ENCODE results near the gene FOXP1.

FOXP1 gene

DNA sequence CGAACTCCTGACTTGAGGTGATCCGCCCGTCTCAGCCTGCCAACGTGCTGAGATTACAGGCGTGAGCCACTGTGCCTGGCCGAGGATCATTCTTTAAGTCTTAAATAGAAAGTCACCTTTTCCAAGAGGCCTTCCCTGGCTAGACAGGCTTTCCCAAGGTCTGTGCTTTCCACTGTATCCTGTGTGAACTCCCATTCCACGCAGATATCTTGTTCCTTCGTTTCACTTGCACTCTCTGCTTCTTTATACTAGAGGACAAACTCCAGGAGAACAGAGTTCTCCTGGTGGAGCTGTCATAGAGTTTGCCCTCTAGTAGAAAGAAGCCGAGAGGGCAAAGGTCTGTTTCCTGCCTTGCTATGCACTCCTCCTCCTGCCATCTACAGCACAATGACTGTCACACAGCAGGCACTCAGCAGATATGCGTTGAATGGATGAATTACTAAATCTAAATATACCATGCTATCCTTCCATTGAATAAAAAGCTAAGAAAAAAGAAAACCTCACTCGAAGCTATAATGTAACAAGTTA lies 211.2 kb downstream of the FOXP1 start:
- peak; percentile 20 for DNase-seq (ENCODE audit: low spot score)

- no peak for DNase-seq (ENCODE audit: low spot score)
Observed at GRCh38 chr3:71371282-71371681, 212.2 kb downstream of the FOXP1 start.

- DNase-seq (ENCODE audit: low spot score), result no peak
Observed at GRCh38 chr3:71370467-71370866, 213.1 kb downstream of the FOXP1 start.

DNA sequence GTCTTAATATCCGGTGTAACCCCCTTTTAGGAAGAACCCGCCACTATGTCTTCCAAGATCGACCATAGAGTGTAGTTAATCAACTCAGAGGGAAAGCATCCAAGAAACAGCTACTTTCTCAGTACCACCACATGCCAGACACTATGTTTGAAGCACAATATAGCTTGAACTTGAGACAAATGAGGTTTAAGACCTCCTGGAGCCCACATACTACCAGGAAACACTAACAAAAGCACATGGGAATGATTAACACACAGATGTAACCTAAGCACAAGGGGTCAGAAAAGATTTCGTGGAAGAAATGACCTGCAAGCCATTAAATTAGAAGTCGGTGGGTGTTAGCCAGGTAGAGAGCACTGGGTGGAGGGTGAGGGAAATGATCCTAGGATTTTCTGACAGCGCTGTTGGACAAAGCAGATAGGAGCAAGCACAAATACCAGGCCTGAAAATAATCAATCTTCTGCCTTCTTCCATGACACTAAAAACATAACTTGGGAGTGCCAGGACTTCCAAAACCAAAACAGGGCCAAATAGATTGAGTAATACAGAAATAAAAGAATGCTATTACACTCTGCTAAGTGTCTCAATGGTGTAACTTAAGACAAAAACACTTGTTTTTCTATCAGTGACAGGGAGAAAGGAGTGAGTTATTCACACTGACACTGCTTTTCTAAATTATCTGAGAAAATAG lies 213.7 kb downstream of the FOXP1 start:
- no peak for DNase-seq (ENCODE audit: low spot score)

- DNase-seq (ENCODE audit: low spot score), result no peak
Observed at GRCh38 chr3:71366988-71367604, 216.4 kb downstream of the FOXP1 start.

GRCh38 chr3:71361334-71361890 lies 222.1 kb downstream of the FOXP1 start:
- no peak for DNase-seq (ENCODE audit: low spot score)

DNA sequence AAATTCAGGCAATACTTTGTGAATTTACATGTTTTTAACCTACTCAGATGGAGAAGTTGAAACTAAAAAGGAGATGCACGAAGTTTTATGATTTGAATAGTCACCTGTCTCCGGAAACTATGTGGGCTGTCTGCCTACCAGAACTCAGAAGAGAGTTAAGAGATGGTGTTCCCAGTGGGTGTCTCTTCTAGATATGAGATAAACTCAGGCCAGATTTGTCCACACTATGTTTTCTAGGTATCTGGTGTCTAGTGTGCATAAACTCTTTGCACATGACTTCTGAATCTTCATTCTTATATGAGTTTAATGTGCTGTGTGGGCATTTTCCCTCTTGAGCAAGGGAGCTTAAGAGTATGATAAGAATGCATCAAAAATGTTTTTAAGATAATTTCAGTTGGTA lies 222.8 kb downstream of the FOXP1 start:
- DNase-seq (ENCODE audit: low spot score), result peak; percentile 27

GRCh38 chr3:71360180-71360579 lies 223.3 kb downstream of the FOXP1 start:
- no peak for DNase-seq (ENCODE audit: low spot score)

- DNase-seq (ENCODE audit: low spot score), result no peak
Observed at GRCh38 chr3:71358243-71358642, 225.3 kb downstream of the FOXP1 start.

- DNase-seq (ENCODE audit: low spot score), result no peak
Observed at GRCh38 chr3:71356265-71356664, 227.3 kb downstream of the FOXP1 start.

- DNase-seq (ENCODE audit: low spot score), result no peak
Observed at GRCh38 chr3:71355862-71356261, 227.7 kb downstream of the FOXP1 start.

DNA sequence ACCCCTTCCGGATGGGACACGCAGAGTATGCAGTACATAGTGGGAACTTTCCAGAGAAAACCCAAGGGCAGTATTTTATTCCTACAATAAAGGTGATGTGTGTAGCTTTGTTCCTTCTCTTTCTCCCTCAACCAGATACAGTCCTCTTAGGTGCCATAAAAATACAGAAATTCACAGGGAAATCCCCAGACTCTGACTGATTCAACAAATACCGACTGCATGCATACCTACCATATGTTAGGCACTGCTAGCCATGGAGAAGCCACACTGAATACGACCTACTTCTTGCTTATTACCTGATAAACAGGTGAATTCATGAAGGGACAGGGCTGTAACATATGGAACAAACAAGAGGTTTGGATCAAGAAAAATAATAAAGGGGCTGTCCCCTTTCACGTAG lies 228.5 kb downstream of the FOXP1 start:
- no peak for DNase-seq (ENCODE audit: low spot score)

GRCh38 chr3:71351403-71352149 lies 232.0 kb downstream of the FOXP1 start:
- DNase-seq (ENCODE audit: low spot score), result no peak

GRCh38 chr3:71350998-71351397 lies 232.5 kb downstream of the FOXP1 start:
- DNase-seq (ENCODE audit: low spot score), result no peak

DNA sequence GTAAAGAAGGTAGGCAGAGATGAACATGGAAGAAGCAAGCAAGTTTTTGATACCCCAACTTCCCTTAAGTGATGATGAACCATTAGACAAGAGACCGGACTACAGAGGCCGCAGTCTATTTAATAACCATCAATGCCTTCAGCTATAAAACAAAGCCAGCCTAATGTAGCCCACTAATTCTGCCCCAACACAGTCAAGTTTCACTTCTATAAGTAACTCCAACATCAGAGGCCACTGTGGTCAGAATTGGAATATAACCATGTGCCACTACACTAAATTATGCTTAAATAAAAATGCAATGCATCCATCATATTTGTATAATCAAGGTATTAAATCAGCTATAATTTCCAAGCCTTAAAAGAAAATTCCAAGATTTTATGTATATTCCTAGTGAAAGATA lies 234.7 kb downstream of the FOXP1 start:
- DNase-seq (ENCODE audit: low spot score), result no peak

DNA sequence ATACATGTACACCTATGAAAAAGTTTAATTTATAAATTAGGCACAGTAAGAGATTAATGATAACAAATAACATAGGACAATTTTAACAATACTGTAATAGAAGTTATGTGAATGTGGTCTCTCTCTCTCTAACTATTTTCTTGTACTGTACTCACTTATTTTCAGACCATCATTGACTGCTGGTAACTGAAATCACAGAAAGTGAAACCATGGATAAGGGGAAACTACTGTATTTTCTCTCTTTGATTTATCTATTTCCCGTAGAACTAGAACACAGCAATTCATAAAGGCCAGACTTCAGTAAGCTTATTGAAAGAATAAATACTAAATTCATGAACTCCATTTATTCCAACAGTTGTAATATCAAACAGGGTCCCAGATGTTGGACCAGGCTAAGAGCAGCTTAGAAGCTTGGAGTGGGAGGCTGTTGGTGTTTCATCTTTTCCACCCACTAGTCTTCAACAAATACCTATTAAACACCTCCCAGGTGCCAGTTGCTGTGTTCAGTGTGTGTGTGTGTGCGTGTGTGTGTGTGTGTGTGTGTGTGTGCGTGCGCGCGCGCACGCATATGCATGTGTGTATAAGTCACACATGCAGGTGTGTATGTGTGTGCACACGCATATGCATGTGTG lies 235.4 kb downstream of the FOXP1 start:
- no peak for DNase-seq (ENCODE audit: low spot score)

- no peak for DNase-seq (ENCODE audit: low spot score)
Observed at GRCh38 chr3:71346061-71346460, 237.5 kb downstream of the FOXP1 start.

DNA sequence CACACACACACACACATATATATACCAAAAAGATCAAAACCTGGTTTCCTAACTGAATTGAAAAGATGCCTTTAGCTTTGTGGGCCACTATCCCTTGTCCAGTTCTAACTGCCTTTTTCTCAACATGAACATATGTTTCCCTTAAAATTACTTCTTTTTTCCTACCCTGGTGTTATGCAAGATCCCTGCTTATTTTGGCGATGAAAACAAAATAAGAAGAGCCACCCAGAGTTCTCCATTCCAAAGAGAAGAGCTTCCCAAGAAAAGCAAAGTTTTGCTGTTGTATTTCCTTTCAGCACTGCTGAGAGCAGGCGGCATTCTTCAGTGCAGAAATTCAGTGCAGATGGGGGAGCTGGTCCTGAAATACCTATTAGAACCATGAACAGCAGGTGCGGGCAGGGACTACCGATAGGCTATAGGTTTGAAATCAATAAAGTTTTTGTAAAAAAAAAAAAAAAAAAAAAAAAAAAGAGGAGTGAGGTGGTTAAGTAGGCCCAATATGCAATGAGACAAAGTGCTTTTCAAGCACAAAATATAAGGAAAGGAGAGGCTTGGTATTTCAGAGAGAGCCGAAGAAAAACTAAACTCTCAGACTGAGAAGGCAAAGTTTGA lies 238.0 kb downstream of the FOXP1 start:
- DNase-seq (ENCODE audit: low spot score), result no peak

GRCh38 chr3:71341721-71342120 lies 241.8 kb downstream of the FOXP1 start:
- no peak for DNase-seq (ENCODE audit: low spot score)

GRCh38 chr3:71339049-71339448 lies 244.5 kb downstream of the FOXP1 start:
- DNase-seq (ENCODE audit: low spot score), result no peak

DNA sequence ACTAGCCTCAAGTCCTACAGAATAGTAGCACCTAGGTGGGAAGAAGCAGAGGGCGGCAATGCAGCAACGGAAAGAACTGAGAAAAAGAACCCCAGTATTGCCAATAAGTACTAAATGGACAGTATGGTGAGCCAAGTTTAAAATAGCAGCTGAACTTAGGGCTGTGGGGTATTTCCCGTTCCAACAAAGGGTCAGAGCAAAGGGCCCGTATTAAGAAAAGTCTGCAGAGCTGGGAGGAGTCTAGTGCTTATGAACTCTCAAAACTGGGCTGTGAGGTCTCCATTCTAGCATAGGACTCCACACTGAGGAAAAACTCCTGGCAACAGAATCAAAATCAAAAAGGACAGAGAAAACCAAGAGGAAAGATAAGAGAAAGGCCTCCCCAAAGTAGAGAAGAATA lies 250.7 kb downstream of the FOXP1 start:
- DNase-seq (ENCODE audit: low spot score), result no peak

DNA sequence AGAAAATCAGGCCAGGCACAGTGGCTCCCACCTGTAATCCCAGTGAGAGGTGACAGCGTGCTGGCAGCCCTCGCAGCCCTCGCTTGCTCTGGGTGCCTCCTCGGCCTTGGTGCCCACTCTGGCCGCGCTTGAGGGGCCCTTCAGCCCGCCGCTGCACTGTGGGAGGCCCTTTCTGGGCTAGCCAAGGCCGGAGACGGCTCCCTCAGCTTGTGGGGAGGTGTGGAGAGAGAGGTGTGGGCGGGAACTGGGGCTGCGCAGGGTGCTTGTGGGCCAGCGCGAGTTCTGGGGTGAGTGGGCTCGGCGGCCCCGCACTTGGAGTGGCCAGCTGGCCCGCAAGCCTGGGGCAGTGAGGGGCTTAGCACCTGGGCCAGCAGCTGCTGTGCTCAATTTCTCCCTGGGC lies 252.6 kb downstream of the FOXP1 start:
- DNase-seq (ENCODE audit: low spot score), result no peak
